ENCODE measurements around the gene TCTN2. TPM values are rescaled to one million over a fixed set of nuclear protein-coding genes. Genes with fewer than 3 reads are reported as not detected.

Gene TCTN2
- total RNA-seq, 1 donor from 2014 or later: 3.0 TPM

Other genes starting within 250 kb of the TCTN2 start
- gene RILPL2, start 234.4 kb upstream of the TCTN2 start, total RNA-seq: 17.2 TPM in 2 replicates
- gene SNRNP35, start 213.0 kb upstream of the TCTN2 start, total RNA-seq: 30.6 and 33.4 TPM in 2 replicates
- gene RILPL1, start 137.4 kb upstream of the TCTN2 start, total RNA-seq: 4.1 and 4.6 TPM in 2 replicates
- 174 and 179 TPM in 2 replicates for gene TMED2, start 86.6 kb upstream of the TCTN2 start, total RNA-seq
- 68.2 and 72.0 TPM in 2 replicates for gene DDX55, start 69.0 kb upstream of the TCTN2 start, total RNA-seq
- gene EIF2B1, start 37.4 kb upstream of the TCTN2 start, total RNA-seq: 81.5 and 84.8 TPM in 2 replicates
- gene GTF2H3, start 37.3 kb upstream of the TCTN2 start, total RNA-seq: 66.8 and 69.7 TPM in 2 replicates
- gene ATP6V0A2, start 41.2 kb downstream of the TCTN2 start, total RNA-seq: 120 and 122 TPM in 2 replicates
- gene DNAH10, start 91.2 kb downstream of the TCTN2 start, total RNA-seq: 0.14 and 0.21 TPM in 2 replicates

Measured in activated CD4-positive, alpha-beta T cell treated with anti-CD3 and anti-CD28 coated beads, Interleukin-2, amount 10 ng/mL, durations not matched to agents 24 days and 14 days (primary cell).